MM.1S (cell line): ENCODE data around the gene ATF7.

Experiments used
- CTCF ChIP-seq: fragments of 300-600 bp; sonication (generic); IDR thresholded peaks from 2 replicates; pipeline ENCODE4 v1.5.1; 2016; ENCODE audit warnings: antibody characterized with exemption, low read length, mixed read lengths
- EZH2 ChIP-seq: fragments of 300-600 bp; sonication (generic); optimal IDR thresholded peaks from 2 replicates; pipeline ENCODE3; 2017; ENCODE audit warnings: low read depth, mild to moderate bottlenecking, antibody characterized with exemption, low read length, mixed read lengths

- no peak for TF ChIP-seq CTCF
- no peak for TF ChIP-seq EZH2
These were observed 47.4 kb downstream of the ATF7 start for GRCh38 chr12:53578783-53579182.
